Ramos (cell line): ENCODE results near the gene TMEM9.

ENCODE experiments used
- in situ Hi-C: fragments of 300-500 bp; cut with MboI; formaldehyde crosslinking; loops from one replicate; pipeline ENCODE4 v1.14.3; 2022; ENCODE audit warnings: low sequenced_read_pairs; ENCODE audit not compliant: unreplicated experiment

The TMEM9 gene

DNA sequence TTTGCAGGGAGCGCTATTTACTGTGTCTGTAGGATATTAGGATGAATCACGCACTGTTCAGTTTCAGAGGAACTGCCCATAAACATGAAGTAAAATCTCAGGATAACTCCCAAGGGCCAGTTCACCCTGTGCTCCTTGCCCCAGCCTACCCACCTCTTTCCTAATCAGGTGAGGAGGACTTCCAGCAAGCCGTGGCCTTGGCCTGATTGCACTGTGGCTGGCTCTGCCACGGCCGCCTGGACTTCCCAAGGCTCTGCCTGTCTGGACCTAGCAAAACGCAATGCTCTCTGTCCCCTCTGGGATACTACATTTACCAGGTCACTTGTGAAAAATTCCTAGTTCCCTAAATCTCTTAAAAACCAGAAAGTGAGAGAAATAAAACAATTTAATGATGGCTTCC is 19.9 kb downstream of the TMEM9 start:
- in situ Hi-C loops: no loop called here

DNA sequence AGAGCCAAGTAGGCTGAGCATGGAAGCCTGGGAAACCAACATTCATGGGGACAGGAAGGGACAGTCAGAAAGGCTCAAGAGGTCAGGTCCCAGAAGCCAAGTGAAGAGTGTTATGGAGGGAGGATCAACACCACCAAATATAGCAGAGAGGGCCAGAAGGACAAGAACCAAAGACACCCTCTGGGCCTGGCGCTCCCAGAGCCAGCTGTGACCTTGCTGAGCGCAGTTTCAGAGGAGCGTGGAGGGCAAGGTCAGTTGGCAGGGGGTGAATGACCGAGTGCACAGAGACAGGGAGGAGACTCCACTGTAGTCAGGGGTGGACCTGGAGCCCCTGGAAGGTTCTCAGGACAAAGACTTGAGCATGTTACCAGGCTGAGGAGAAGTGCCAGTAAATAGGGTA is 22.9 kb downstream of the TMEM9 start:
- in situ Hi-C loops: no loop called here

DNA sequence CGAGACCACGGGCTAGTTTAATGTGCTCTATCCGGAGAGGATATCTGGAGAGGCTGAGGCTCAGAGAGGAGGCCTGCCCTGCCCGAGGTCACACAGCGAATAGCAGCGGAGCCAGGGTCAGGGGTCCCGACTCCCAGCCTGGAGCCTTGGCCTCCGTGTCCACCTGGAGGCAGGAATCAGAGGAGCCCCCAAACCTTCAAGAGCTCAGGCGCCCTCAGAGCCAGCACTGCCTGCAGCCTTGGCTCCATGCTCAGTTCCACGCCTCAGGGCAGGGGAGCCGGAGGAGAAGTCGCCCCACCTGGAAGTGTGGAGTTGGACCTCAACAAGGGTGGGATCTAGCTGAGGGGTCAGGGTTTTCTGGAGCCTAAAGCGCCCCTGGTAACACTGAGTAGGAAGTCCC is 25.3 kb downstream of the TMEM9 start:
- in situ Hi-C loops: no loop called here

DNA sequence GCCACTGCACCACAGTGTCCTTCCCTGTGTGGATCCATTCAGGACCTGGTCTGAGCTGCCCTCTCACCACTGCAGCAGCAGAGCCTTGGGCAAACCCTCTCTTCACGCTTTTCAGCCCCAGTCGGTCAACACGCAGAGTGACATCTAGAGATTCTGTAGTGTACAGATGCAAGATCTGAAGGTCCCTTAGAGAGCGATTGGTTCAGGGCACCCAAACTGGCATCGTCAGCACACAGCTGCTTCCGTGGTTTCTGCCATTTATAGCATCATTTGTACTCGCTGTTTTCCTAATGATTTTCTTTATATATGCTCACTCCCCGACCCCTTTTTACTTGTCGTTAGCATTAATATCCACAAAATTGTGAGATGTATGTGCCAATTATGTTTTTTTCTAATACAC is 25.8 kb downstream of the TMEM9 start:
- in situ Hi-C loops: no loop called here

DNA sequence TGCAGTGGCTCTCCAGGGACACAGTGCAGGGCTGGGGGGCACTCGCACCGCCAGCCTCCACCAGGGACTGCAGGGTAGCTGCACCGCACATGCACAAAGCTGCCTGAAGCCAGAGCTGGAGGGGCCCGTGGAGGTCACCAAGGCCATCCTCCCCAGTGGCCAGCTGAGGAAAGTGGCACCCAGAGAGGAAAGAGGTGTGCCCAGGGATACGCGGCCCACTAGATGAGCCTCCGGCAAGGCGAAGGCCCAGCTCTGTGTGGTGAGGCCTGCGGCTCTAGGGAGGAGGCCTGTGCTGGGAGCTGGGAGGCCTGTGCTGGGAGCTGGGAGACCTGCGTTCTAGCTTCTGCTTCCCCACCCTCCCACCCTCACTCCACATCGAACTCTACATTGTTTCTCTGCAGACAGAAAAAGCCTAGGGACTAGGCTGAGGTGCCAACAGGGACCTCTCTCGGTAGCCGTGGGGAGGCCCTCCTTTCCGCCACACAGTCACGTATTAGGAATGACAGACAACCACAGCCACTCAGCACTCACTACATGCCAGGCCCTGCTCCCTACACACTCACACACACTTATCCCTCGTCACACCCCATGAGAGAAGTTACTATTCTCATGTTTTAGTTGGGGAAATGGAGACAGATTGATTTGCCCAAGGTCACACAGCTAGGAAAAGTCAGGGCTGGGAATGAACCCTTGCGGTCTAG is 26.4 kb downstream of the TMEM9 start:
- in situ Hi-C loops: no loop called here

DNA sequence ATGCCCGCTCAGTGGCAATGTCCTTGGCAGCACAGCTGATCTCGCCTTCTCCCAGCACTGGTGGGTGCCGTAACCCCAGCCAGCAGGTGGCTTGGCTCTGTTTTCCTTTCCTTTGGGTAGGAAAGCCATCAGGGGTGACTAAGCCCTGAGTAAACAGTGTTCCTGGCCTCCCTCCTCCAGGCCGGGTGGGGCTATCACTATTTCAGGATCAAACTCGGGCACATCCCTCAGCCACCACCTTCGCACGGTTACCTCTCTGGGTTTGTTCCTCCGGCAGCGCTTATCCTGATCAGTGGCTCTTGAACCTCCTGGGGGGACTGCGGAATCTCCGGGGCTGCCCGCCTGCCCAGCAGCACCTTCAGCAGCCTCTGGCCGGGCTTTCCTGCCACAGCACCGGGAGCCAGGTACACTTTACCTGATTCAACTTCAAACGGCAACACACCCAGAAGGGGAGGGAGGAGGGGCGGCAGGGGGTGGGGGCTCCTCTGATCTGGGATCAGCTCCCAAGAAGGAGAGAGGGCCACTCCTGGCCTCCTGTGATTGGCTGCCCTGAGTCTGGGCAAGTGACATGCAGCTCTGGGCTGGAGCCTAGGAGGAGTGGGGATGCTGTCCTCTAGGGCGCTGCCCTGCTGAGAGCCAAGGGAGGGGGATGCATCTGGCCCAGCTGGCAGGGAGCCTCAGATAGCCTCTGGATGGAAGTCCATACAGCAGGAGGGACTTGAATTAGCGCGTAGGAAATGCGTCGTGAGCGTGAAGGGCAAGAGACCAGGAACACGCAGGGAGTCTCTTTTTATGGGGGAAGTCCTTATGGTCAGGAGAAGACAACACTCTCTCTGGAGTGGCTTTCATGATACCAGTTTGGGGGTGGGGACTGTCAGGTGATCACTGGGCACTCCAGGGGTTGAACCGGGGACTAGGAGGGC is 27.2 kb downstream of the TMEM9 start, which contains the start of gene ASCL5:
Gene ASCL5 (minus strand): TSS at position 353 of the 923 bp plus-strand sequence. CDS start 11,812 bp downstream, outside the sequence.
- in situ Hi-C loops: no loop called here

DNA sequence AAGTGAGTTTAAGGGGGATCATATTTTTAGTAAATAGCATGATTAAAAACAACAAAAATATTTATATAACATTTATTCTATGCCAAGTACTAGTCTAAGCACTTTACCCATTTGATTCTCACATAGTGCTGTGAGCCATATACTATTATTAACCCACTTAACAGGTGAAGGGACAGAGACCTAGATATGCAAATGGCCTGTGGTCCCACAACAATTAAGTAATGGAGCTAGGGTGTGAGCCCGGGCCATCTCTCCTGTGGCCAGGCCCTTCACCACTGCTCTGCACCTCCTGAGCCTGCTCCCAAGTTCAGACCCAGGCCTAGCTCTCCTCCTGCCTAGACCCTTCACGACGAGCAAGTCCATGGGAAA is 27.8 kb downstream of the TMEM9 start:
- in situ Hi-C loops: no loop called here

DNA sequence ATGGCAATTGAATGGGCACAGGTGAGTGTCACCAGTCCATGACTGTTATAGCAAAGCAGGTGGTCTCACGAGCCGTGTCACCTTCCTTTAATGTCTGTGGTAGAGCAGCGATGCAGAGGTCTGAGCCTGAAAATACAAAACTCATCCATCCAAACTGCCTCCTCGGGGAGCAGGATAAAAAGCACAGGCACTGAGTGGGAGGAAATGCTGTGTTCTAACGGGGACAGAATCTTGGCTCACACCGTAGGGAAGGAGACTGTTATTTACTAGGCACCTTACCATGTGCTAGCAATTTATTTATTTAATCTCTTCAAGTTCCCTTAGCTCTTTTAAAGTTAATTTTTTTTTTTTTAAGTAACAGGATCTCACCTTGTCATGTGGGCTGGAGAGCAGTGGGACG is 28.5 kb downstream of the TMEM9 start:
- in situ Hi-C loops: no loop called here

DNA sequence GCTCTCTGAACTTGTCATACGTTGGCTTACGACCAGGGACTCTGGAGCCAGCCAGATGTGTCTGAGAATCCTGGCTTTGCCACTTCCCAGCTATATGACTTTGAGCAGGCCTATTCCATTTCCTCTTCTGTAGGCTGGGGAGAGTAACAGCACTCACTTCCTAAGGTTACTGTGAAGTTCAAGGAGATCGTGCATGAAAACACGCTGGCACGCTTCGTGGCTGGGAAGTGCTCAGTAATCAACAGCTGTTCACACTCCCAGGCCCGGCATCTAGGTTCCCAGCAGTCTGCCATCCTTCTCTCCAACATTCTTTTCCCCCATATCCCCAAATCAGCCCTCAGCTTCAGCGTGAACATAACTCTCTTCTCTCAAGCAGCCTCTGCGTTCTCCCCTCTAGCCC is 29.3 kb downstream of the TMEM9 start:
- in situ Hi-C loops: no loop called here

DNA sequence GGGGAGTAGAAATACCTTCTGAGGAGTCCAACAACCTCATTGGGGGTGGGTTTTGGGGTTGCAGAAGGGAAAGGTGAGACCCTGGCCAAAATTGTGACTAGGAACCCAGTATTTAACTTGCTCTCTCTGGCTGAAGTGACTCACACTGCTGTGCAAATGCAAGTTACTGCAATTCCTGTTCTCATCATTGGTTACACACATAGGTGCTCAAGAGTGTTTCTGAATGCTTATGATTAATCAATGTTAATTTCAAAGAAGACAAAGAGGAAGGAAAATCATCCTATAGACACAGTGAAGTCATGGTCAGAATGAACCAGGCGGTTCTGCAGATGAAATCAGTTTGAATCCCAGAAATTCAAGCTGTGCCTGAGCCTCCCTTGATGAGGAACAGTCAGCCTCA is 30.4 kb downstream of the TMEM9 start:
- in situ Hi-C loops: no loop called here

DNA sequence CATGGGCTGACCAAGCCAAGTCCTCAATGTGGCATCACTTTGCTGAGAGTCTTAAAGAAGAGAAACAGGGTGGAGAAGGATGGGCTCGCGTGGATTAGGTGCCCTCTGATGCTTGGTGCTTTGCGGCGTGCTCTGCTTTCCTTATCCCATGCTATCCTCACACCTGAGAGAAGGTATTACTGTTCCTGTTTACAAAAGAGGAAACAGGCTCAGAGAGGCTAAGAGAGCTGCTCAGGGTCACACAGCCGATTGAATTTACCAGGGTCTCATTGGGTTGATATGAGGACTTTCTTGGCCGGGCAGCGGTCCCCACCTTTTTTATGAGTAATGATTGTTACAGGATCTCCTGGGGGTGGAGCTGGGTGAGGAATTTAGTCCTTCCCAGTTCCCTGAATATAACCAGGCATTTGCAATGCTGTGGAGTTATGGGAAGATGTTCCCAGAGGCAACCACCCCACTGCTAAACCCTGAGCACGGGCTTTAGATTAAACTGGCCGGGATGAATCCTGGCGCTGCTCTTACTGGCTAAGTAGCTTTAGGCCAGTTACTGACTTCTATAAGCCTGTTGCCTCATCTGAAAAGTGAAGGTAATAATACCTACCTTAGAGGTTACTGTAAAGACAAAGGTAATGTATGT is 31.8 kb downstream of the TMEM9 start:
- in situ Hi-C loops: no loop called here

DNA sequence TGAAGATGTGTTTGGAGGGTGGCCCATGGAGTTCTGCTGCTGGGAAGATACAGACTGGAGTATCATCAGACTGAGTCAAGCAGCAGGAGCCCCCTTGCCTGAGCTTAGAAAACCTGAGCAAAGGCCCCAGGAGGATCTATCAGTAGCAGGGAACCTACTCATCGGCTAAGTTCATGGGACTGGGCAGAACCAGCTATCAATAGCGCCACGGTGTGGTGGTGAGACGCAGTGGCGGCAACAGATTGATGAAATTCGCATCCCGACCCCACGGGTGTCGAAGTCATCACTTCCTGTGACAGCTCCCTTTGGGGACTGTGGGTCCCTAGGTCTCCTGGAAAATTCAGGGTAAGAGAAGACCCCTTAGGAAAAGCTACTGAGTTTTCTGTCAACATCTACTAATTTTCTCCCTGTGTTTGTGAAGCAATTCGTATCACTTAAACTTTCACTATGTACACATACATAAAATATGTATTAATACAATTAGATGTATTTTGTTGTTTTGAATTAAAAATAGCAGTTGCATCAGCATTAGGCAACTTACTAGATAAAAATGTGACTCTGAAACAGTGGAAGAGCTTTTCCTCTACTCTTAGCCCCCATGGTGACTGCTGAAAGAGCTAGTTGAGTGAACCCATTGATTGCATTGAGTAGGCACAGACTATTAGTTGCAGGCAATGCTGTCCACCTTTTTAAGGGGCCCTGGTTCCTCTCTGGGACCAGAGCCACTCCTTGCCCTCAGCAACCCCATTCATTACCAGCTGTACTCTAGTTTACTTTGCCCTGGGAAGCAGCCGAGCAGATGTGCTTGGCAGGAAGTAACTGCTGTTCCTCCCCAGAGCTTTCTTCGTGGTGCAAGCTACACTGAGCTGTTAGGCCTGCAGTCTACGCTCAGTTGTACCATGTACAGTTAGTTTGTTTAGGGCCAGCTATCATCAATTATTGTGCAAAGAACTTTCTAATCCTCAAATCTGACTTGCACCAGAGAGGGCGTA is 34.8 kb downstream of the TMEM9 start:
- in situ Hi-C loops: loop anchor here (10.0 kb wide), 1 partner anchor 145 kb away; no protein-coding TSS in a partner anchor

DNA sequence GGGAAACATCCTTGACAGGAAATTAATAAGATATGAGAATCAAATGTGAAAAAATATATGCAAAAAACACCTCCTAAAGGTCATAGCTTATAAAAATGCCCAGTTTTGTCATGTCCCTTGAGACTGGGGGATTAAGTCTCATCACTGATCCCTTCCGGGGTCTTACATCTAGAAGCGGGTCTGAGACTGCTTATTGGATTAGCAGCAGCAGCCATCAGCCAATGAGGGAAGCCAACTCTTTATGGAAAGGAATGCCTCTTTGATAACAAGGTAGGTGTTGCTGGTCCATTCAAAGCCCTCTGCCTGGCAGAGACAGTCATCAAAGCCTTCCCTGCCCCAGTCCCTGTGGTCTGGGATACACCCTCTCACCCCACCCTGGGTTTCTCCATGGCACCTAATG is 38.2 kb downstream of the TMEM9 start:
- in situ Hi-C loops: loop anchor here (10.0 kb wide), 1 partner anchor 141 kb away; no protein-coding TSS in a partner anchor

DNA sequence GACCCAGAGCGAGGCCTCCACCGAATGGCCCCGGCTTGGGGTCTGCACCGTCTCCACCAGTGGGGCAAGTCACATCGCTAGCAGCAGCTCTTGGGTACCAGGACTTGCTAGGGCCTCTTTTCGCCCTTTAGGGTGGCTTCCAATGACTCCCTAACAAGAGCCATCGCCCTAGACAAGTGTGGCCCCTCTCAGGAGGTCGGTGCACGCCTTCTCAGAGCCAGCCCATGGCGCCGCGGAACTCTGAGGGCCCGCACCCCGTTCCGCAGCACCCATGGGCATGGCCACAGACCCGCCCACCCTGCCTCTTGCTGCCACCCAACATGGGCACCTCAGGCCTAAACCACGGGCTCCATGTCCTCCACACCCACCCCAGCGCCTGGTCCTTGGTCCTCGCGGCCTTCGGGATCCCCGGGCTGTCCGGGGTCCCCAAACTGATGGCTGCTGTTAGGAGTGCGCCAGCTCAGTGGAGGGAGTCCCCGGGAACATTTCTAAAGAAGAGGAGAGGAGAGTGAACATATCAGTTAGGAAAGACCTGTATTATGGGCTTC is 38.8 kb downstream of the TMEM9 start:
- in situ Hi-C loops: loop anchor here (10.0 kb wide), 1 partner anchor 141 kb away; no protein-coding TSS in a partner anchor

DNA sequence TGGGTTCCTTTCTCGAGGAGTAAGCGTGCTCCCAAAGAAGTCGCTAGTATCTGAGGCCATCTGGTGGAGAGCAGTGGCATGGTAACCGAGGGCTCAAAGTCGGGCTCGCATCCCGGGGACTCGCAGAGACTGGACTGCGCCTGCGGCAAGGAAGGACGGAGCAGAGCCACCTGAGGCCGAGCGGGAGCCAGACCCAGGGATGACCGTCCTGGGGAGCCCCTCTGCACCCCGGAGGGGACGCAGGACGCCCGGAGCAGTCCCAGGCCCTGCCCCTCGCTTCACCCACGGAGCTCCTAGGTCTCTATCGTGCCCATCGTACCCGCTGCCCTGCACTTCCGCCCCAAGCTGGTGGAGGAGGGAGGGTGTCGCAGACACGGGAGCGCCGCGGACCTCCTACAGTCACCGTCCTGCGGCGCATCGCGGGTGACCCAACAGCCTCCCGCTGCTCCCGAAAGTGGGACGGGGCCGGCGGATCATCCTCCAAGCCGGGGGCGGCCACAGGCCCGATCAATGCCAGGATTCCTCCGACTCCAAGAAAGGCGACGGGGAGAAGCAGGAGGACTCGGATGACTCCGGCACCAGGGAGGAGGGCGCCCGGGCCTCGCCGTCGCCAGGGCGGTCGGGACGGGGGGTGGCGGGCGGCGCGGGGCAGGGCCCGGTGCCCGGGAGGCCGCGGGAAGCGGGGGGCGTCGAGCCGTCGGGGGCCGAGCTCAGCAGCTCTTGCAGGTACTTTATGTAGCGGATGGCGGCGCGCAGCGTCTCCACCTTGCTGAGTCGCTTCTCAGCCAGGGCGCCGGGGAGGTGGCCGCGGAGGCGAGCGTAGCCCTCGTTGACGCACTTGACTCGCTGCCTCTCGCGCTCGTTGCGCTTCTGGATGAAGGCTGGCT is 39.8 kb downstream of the TMEM9 start:
- in situ Hi-C loops: loop anchor here (10.0 kb wide), 1 partner anchor 140 kb away; no protein-coding TSS in a partner anchor

DNA sequence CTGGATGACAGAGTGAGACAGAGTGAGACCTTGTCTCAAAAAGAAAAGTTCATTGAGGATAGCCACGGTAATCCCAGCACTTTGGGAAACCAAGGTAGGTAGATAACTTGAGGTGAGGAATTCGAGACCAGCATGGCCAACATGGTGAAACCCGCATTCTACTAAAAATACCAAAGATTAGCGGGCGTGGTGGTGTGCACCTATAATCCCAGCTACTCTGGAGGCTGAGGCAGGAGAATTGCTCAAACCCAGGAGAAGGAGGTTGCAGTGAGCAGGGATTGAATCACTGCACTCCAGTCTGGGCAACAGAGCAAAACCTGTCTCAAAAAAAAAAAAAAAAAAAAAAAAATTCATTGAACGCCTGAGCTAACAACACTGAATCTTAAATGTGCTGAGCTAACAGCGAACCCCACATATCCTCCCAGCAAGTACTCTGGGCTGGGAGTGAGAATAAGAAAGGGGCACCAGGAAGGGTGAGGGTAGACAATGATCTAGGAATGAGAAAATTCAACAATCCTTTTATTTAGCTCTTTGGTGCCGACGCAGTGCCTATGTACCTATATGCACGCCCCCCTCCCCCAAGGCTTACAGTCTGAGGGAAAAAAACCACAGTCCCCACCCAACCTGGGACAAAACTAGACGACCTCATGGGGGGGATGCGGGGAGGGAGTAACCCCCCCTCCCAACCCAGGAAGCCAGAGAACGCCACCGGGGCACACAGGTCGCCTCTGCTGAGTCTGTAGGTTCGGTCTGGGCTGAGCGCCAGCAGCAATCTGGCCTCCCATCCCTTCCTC is 40.6 kb downstream of the TMEM9 start:
- in situ Hi-C loops: loop anchor here (10.0 kb wide), 1 partner anchor 139 kb away; no protein-coding TSS in a partner anchor

DNA sequence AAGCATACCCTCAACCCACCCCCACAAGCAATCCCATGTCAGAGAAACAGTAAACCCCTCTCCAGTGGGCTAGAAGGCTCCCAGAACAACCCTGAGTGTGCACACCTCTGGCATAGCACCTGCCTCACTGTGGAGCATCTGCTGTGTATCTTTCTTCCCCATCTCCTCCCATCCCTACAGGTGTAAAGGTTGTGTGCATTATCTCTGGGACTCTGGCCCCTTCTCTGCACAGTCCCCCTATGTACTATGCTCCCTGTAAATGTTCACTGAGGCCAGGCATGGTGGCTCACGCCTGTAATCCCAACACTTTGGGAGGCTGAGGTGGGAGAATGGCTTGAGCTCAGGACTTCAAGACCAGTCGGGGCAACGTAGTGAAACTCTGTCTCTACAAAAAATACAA is 41.3 kb downstream of the TMEM9 start:
- in situ Hi-C loops: loop anchor here (10.0 kb wide), 1 partner anchor 138 kb away; no protein-coding TSS in a partner anchor
